H1 (cell line): ENCODE data around the gene GRK5. TPM values are rescaled to one million over a fixed set of nuclear protein-coding genes. Genes with fewer than 3 reads are reported as not detected.

Experiments used
- CTCF ChIA-PET: fragments of 300-600 bp; sonication (Branson Sonifier 250); formaldehyde crosslinking; loops from one replicate; lab custom pipeline; 2021; ENCODE audit not compliant: partially characterized antibody; lab: Charles Lee
- POLR2A ChIA-PET: fragments of 300-600 bp; sonication (Branson Sonifier 250); formaldehyde crosslinking; loops from one replicate; lab custom pipeline; 2021; ENCODE audit warnings: inconsistent platforms; ENCODE audit not compliant: partially characterized antibody; lab: Charles Lee
- DNase-seq, 2 experiments: peaks; one replicate each; pipeline versions ENCODE4 v3.0.0 to v3.0.0-alpha.2; 2010 to 2022; ENCODE audit warnings: low spot score in 2 of 2, low read depth in 1 of 2, mixed read lengths in 1 of 2
- FAIRE-seq: peaks from 2 replicates; lab custom pipeline; 2011; peaks lifted over from hg19 to GRCh38; lab: Jason Lieb, UNC
- H2AFZ ChIP-seq: 2 replicates; pipeline ENCODE4 v1.8.1; 2012; ENCODE audit warnings: low read length, inconsistent platforms
- H2AK5ac ChIP-seq: 2 replicates; pipeline ENCODE4 v1.6.1; 2013; ENCODE audit warnings: low read depth, low read length
- H2BK120ac ChIP-seq: replicated peaks from 2 replicates; pipeline ENCODE3; 2013; ENCODE audit warnings: low read depth, low read length, inconsistent platforms
- H2BK12ac ChIP-seq: 2 replicates; pipeline ENCODE4 v1.6.1; 2013; ENCODE audit warnings: low read depth, low read length
- H2BK15ac ChIP-seq: 2 replicates; pipeline ENCODE4 v1.6.1; 2013; ENCODE audit warnings: low read length
- H2BK20ac ChIP-seq: 2 replicates; pipeline ENCODE4 v1.6.1; 2013; ENCODE audit warnings: low read length
- H2BK5ac ChIP-seq: 2 replicates; pipeline ENCODE4 v1.6.1; 2013; ENCODE audit warnings: low read depth, low read length
- H3K14ac ChIP-seq: 2 replicates; pipeline ENCODE4 v1.6.1; 2013; ENCODE audit warnings: inconsistent platforms; ENCODE audit not compliant: insufficient read length
- H3K18ac ChIP-seq: 2 replicates; pipeline ENCODE4 v1.6.1; 2013; ENCODE audit warnings: low read length; ENCODE audit errors: extremely low read depth
- H3K23ac ChIP-seq: 2 replicates; pipeline ENCODE4 v1.6.1; 2013; ENCODE audit warnings: inconsistent platforms; ENCODE audit not compliant: insufficient read length
- H3K23me2 ChIP-seq: 2 replicates; pipeline ENCODE4 v1.6.1; 2013; ENCODE audit warnings: low read depth, low read length
- H3K27ac ChIP-seq: 2 replicates; pipeline ENCODE4 v1.6.1; 2011; ENCODE audit warnings: low read depth, low read length, inconsistent platforms
- H3K27me3 ChIP-seq, 4 experiments: replicated peaks in 1 of 4; 1 replicate in 1 of 4; 2 replicates in 3 of 4; pipeline versions ENCODE4 v1.6.1 to v1.8.1; 2011 to 2013; ENCODE audit warnings: low read length in 3 of 4, mild to moderate bottlenecking in 3 of 4, inconsistent platforms in 2 of 4, mixed read lengths in 2 of 4, moderate library complexity in 1 of 4; ENCODE audit not compliant: control insufficient read depth in 3 of 4, insufficient read depth in 3 of 4; ENCODE audit errors: extremely low read depth in 1 of 4
- H3K36me3 ChIP-seq, 4 experiments: 2 replicates each; pipeline versions ENCODE4 v1.6.1 to v1.8.1; 2011 to 2013; ENCODE audit warnings: mild to moderate bottlenecking in 4 of 4, low read length in 3 of 4, moderate library complexity in 2 of 4, control low read depth in 1 of 4, inconsistent platforms in 1 of 4; ENCODE audit not compliant: insufficient read depth in 4 of 4, control insufficient read depth in 2 of 4
- H3K4ac ChIP-seq: replicated peaks from 2 replicates; pipeline ENCODE3; 2013; ENCODE audit warnings: low read length, low read depth, mixed read lengths, inconsistent platforms; ENCODE audit not compliant: insufficient read length
- H3K4me1 ChIP-seq, 4 experiments: replicated peaks in 1 of 4; 1 replicate in 1 of 4; 2 replicates in 3 of 4; pipeline versions ENCODE4 v1.6.1 to v1.8.1; 2011 to 2013; ENCODE audit warnings: low read length in 3 of 4, inconsistent platforms in 2 of 4, mixed read lengths in 1 of 4; ENCODE audit not compliant: insufficient read depth in 4 of 4, control insufficient read depth in 3 of 4
- H3K4me2 ChIP-seq, 2 experiments: 2 replicates each; pipeline versions ENCODE4 v1.6.1 to v1.8.1; 2011 to 2013; ENCODE audit warnings: low read depth in 2 of 2, low read length in 2 of 2, control low read depth in 1 of 2, inconsistent platforms in 1 of 2, mild to moderate bottlenecking in 1 of 2; ENCODE audit not compliant: insufficient read depth in 1 of 2
- H3K4me3 ChIP-seq, 4 experiments: fragments of 200-600, 300-600 bp in 1 of 4; sonication (generic), shearing (Covaris generic), sonication (Bioruptor Twin) in 1 of 4; 2 replicates each; pipeline versions ENCODE4 v1.5.1 to v1.8.1; 2011 to 2016; ENCODE audit warnings: low read length in 4 of 4, low read depth in 3 of 4, control low read depth in 2 of 4, inconsistent platforms in 2 of 4, mild to moderate bottlenecking in 2 of 4, mixed read lengths in 1 of 4, moderate library complexity in 1 of 4; ENCODE audit not compliant: insufficient read depth in 2 of 4; ENCODE audit errors: extremely low read depth in 1 of 4
- H3K56ac ChIP-seq: replicated peaks from 2 replicates; pipeline ENCODE3; 2013; ENCODE audit warnings: low read depth, mild to moderate bottlenecking, mixed read lengths, low read length, inconsistent platforms; ENCODE audit not compliant: insufficient read length
- H3K79me1 ChIP-seq: 2 replicates; pipeline ENCODE4 v1.6.1; 2013; ENCODE audit warnings: low read depth, low read length, control low read depth
- H3K79me2 ChIP-seq, 2 experiments: 2 replicates each; pipeline versions ENCODE4 v1.6.1 to v1.8.1; 2012 to 2013; ENCODE audit warnings: low read length in 2 of 2, mild to moderate bottlenecking in 2 of 2, inconsistent platforms in 1 of 2; ENCODE audit not compliant: insufficient read depth in 2 of 2, control insufficient read depth in 1 of 2
- H3K9ac ChIP-seq, 4 experiments: replicated peaks in 1 of 4; 1 replicate in 1 of 4; 2 replicates in 3 of 4; pipeline versions ENCODE4 v1.6.1 to v1.8.1; 2011 to 2013; ENCODE audit warnings: low read depth in 3 of 4, low read length in 3 of 4, control low read depth in 2 of 4, mild to moderate bottlenecking in 2 of 4, moderate library complexity in 2 of 4, inconsistent platforms in 1 of 4; ENCODE audit errors: extremely low read depth in 1 of 4
- H3K9me3 ChIP-seq, 2 experiments: 2 replicates each; pipeline versions ENCODE4 v1.6.1 to v1.8.1; 2012 to 2013; ENCODE audit warnings: mild to moderate bottlenecking in 2 of 2, moderate library complexity in 2 of 2, control low read depth in 1 of 2, inconsistent platforms in 1 of 2, low read depth in 1 of 2, low read length in 1 of 2, mixed read lengths in 1 of 2; ENCODE audit not compliant: insufficient read depth in 2 of 2
- H4K20me1 ChIP-seq, 2 experiments: replicated peaks in 1 of 2; 2 replicates each; pipeline versions ENCODE3 to v1.8.1; 2011 to 2013; ENCODE audit warnings: inconsistent platforms in 2 of 2, low read length in 2 of 2, mild to moderate bottlenecking in 1 of 2; ENCODE audit not compliant: insufficient read depth in 2 of 2, control insufficient read depth in 1 of 2
- H4K5ac ChIP-seq: 2 replicates; pipeline ENCODE4 v1.6.1; 2013; ENCODE audit warnings: low read length, low read depth, mixed read lengths, inconsistent platforms; ENCODE audit not compliant: insufficient read length
- H4K8ac ChIP-seq: 2 replicates; pipeline ENCODE4 v1.8.0; 2013; ENCODE audit warnings: mild to moderate bottlenecking, moderate library complexity, low read length, inconsistent platforms; ENCODE audit not compliant: insufficient read depth; ENCODE audit errors: extremely low read depth
- H4K91ac ChIP-seq: replicated peaks from 2 replicates; pipeline ENCODE3; 2013; ENCODE audit warnings: low read length, mixed read lengths, inconsistent platforms; ENCODE audit not compliant: insufficient read length
- TAF1 ChIP-seq: IDR thresholded peaks from 2 replicates; pipeline ENCODE4 v1.6.1; 2011; ENCODE audit warnings: mild to moderate bottlenecking, low read depth, low read length
- WGBS, 2 experiments: shearing (Covaris generic) in 1 of 2; methylation state at CpG; one replicate each; pipeline versions ENCODE4 v1.1.6 to v1.1.7; 2013 to 2015; ENCODE audit warnings: low lambda C conversion rate in 2 of 2, mixed read lengths in 2 of 2, inconsistent platforms in 1 of 2, low coverage in 1 of 2, missing lambda C conversion rate in 1 of 2; ENCODE audit not compliant: insufficient replicate concordance in 2 of 2, insufficient coverage in 1 of 2, insufficient read length in 1 of 2; ENCODE audit errors: extremely low coverage in 1 of 2, missing lambda C conversion rate in 1 of 2; 5-methylcytosine and 5-hydroxymethylcytosine counted together
- polyA plus RNA-seq, 7 experiments: library from polyadenylated mRNA; depleted of rRNA in 3 of 7; stranded (reverse) in 5 of 7; unstranded in 2 of 7; fragments of >200 nt in 5 of 7; fragments of 200-250 nt in 2 of 7; gene quantifications; 1 replicate in 5 of 7; 2 replicates in 1 of 7; 4 replicates in 1 of 7; pipeline versions ENCODE4 v1.2.1 to v1.2.3, GENCODE V29; 2011 to 2013; ENCODE audit warnings: missing spikeins in 2 of 7, mixed read lengths in 2 of 7
- total RNA-seq: library from RNA; stranded (reverse); fragmentation: NEBNext Ultra II Directional; extraction: Animal tissue kit (Norgen Biotek cat#: 25700); gene quantifications from 2 replicates; pipeline ENCODE4 v1.2.1, GENCODE V29; 2021

GRK5 gene
- total and polyA plus RNA-seq, 2 of the 8 experiments (the other 6 are each of a cell fraction or from before 2014, with no cell fraction given): 0.54 to 2.5 TPM

DNA sequence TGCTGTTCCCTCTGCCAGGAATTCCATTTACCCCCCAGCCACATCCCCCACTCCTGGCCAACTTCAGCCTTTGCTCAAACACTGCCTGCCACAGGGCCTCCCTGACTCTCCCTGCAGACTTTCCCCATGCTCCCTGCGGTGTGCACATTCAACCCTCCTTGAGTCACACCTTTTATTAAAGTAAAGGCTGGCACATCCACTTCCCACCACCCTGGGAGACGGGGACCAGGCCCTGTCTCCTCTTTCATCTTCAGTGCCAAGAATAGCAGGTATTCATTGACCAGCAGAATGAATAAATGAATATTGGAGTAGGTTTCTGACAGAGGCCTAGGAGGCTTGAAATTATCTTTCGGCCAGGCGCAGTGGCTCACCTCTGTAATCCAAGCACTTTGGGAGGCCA lies 91.4 kb downstream of the GRK5 start:
- no peaks in the 10 kb centered on the region for H3K79me2 ChIP-seq
- CTCF ChIA-PET: interaction anchor here (0.6 to 0.7 kb wide), 3 partner anchors 89 to 209 kb away, joined by 3 read pairs; no protein-coding TSS in a partner anchor
- no peak overlapping the region for H2BK12ac ChIP-seq
- H3K79me1 ChIP-seq: no peaks in the 10 kb centered on the region; the same call in 1 of the 2 replicates
- H3K36me3 ChIP-seq: no peaks in the 10 kb centered on the region
- no peak for TF ChIP-seq TAF1
- no peak overlapping the region for H3K4me3 ChIP-seq
- H3K9me3 ChIP-seq: peaks cover 0 to 2% of the 10 kb centered on the region in 2 experiments; a peak in 1 of 4 replicates
- H3K23me2 ChIP-seq: no peaks in the 10 kb centered on the region
- H3K23ac ChIP-seq: no peak overlapping the region
- H3K14ac ChIP-seq: no peak overlapping the region
- H3K56ac ChIP-seq: no peak overlapping the region
- no peak overlapping the region for H4K8ac ChIP-seq
- H3K9ac ChIP-seq: no peak overlapping the region
- no peak overlapping the region for H2AFZ ChIP-seq
- no peak overlapping the region for H2BK120ac ChIP-seq
- POLR2A ChIA-PET: no interaction called here
- H4K5ac ChIP-seq: no peak overlapping the region
- H3K18ac ChIP-seq: no peak overlapping the region
- no peak for DNase-seq
- H2BK20ac ChIP-seq: no peak overlapping the region
- no peak overlapping the region for H2BK5ac ChIP-seq
- H3K27ac ChIP-seq: no peak overlapping the region
- H4K20me1 ChIP-seq: no peaks in the 10 kb centered on the region
- peaks cover 0 to 2% (median 0%) of the 10 kb centered on the region in 4 experiments; a peak in 2 of 7 replicates for H3K4me1 ChIP-seq
- H4K91ac ChIP-seq: no peak overlapping the region
- H3K4ac ChIP-seq: no peak overlapping the region
- H2BK15ac ChIP-seq: no peak overlapping the region
- no peaks in the 10 kb centered on the region for H3K27me3 ChIP-seq
- H3K4me2 ChIP-seq: no peak overlapping the region
- FAIRE-seq: no peak
- WGBS, 2 experiments: 82% methylated on average over 4 of the region's 4 CpGs; no CpG with 5 or more reads in 1 of the 2 experiments
- H2AK5ac ChIP-seq: no peak overlapping the region
